Suprapubic skin (tissue), 4 donors: ENCODE results near the gene TESK1. TPM values are rescaled to one million over a fixed set of nuclear protein-coding genes. Genes with fewer than 3 reads are reported as not detected.
"Not testable (repeated sequence)": the region's sequence is repeated elsewhere in the genome, so short reads cannot be mapped to it uniquely, and the experiment has no call there.

Experiments
- DNase-seq, 2 donors: peaks; one replicate each; pipeline ENCODE4 v3.0.0-alpha.2; 2019; ENCODE audit warnings: low spot score in 2 of 2
- H3K27ac ChIP-seq: fragments of 200-600 bp; sonication (generic); one replicate; pipeline ENCODE4 v1.5.1; 2019
- H3K27me3 ChIP-seq: fragments of 200-600 bp; sonication (generic); one replicate; pipeline ENCODE4 v1.5.1; 2019
- H3K36me3 ChIP-seq: fragments of 200-600 bp; sonication (generic); one replicate; pipeline ENCODE4 v1.5.1; 2019
- H3K4me1 ChIP-seq: fragments of 200-600 bp; sonication (generic); one replicate; pipeline ENCODE4 v1.5.1; 2019
- H3K4me3 ChIP-seq: fragments of 200-600 bp; sonication (generic); one replicate; pipeline ENCODE4 v1.5.1; 2019; ENCODE audit warnings: mild to moderate bottlenecking
- H3K9me3 ChIP-seq: fragments of 200-600 bp; sonication (generic); one replicate; pipeline ENCODE4 v1.5.1; 2019
- EP300 ChIP-seq: sonication (generic); formaldehyde crosslinking; IDR thresholded peaks from one replicate; pipeline ENCODE4 v1.6.1; 2017; ENCODE audit warnings: antibody characterized with exemption
- POLR2A ChIP-seq, 2 donors: fragments of 450-650 bp; IDR thresholded peaks; one replicate each; pipeline ENCODE4 v1.6.1; 2017; ENCODE audit warnings: antibody characterized with exemption in 2 of 2, mild to moderate bottlenecking in 2 of 2, moderate library complexity in 2 of 2
- POLR2AphosphoS5 ChIP-seq, 3 donors: sonication (generic); formaldehyde crosslinking; IDR thresholded peaks; one replicate each; pipeline ENCODE4 v1.6.1; 2017; ENCODE audit warnings: antibody characterized with exemption in 3 of 3
- WGBS: methylation state at CpG from one replicate; pipeline ENCODE4 v1.1.5; 2018; 5-methylcytosine and 5-hydroxymethylcytosine counted together
- total RNA-seq, 4 donors: library from RNA; depleted of rRNA; stranded (reverse); fragments of >200 nt; gene quantifications; one replicate each; pipeline ENCODE4 v1.1.0, GENCODE V29; 2016
- TF ChIP-seq, protein P1 (sequence below), 2 donors: fragments of 200-600 bp in 1 of 2; fragments of 450-650 bp in 1 of 2; sonication (generic) in 1 of 2; IDR thresholded peaks; one replicate each; pipeline ENCODE4 v1.5.1; 2016 to 2019; ENCODE audit warnings: antibody characterized with exemption in 2 of 2, mild to moderate bottlenecking in 1 of 2, moderate library complexity in 1 of 2

TESK1 gene
- total RNA-seq, 4 donors from 2014 or later = 34.1 to 50.7 (median 46.5) TPM

DNA sequence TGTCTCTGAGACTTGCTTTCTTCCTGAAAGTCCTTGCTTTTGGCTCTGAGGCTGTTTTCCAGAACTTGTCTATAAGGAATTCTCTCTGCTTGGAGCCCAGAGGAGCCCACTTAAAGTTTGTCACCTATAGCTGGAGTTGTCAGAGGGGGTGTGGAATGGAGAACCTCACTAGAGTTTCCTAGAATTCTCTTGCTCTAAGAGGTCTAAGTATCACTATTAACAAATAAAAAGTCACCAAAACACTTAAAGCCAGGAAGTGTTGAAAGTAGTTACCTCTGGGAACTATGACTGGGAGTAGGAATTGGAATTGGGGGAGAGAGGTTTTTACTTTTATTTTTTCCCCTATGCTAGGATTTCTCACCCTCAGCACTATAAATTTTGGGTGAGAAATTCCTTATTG lies 30.7 kb downstream of the TESK1 start:
- TF ChIP-seq, protein P1, sequence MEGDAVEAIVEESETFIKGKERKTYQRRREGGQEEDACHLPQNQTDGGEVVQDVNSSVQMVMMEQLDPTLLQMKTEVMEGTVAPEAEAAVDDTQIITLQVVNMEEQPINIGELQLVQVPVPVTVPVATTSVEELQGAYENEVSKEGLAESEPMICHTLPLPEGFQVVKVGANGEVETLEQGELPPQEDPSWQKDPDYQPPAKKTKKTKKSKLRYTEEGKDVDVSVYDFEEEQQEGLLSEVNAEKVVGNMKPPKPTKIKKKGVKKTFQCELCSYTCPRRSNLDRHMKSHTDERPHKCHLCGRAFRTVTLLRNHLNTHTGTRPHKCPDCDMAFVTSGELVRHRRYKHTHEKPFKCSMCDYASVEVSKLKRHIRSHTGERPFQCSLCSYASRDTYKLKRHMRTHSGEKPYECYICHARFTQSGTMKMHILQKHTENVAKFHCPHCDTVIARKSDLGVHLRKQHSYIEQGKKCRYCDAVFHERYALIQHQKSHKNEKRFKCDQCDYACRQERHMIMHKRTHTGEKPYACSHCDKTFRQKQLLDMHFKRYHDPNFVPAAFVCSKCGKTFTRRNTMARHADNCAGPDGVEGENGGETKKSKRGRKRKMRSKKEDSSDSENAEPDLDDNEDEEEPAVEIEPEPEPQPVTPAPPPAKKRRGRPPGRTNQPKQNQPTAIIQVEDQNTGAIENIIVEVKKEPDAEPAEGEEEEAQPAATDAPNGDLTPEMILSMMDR (IDR thresholded peaks at IDR 0.05) = no peak
- TF ChIP-seq EP300 (no peak), POLR2AphosphoS5 (IDR thresholded peaks at IDR 0.05) (no peak), POLR2A (IDR thresholded peaks at IDR 0.05) (no peak)
- H3K27ac ChIP-seq = no peak overlapping the region
- H3K27me3 ChIP-seq = no peaks in the 10 kb centered on the region
- H3K36me3 ChIP-seq = no peaks in the 10 kb centered on the region
- no peaks in the 10 kb centered on the region for H3K4me1 ChIP-seq
- H3K9me3 ChIP-seq = no peaks in the 10 kb centered on the region
- no peak overlapping the region for H3K4me3 ChIP-seq
- DNase-seq = no peak

DNA sequence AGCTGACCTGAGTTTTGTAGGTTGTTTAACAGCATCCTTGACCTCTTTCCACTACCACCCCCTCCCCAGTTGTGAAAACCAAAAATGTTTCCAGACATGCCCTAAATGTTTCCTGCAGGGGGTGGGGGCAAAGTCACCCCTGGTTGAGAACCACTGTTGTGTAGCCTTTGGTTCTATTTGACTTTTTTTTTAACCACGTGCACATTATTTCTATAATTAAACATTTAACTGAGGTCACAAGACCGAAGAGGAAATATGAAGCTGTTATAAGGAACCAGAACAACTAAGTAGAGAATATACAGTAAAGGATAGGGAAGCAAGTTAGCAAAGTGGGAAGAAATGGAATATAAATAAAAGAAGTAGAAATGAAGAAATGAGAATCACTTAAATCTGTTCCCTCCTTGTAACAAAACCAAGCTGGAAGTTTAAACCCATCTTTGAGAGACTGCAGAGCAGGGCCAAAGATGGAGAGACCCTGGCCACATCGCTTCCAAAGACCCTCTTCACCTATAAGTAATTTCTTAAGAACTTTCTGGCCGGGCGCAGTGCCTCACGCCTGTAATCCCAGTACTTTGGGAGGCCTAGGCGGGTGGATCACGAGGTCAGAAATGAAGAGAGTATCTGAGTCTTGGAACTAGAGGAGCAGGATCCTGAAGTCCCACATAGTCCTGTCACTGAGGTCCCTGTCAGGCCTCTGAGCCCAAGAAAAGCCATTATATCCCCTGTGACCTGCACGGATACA lies 31.2 kb downstream of the TESK1 start:
- no peak for TF ChIP-seq POLR2AphosphoS5 (IDR thresholded peaks at IDR 0.05)
- TF ChIP-seq, protein P1 (IDR thresholded peaks at IDR 0.05) = no peak
- TF ChIP-seq POLR2A (IDR thresholded peaks at IDR 0.05) = no peak
- no peak for TF ChIP-seq EP300
- Histone ChIP-seq H3K27ac (no peak overlapping the region), H3K36me3 (no peaks in the 10 kb centered on the region), H3K27me3 (no peaks in the 10 kb centered on the region), H3K4me3 (no peak overlapping the region), H3K9me3 (no peaks in the 10 kb centered on the region), H3K4me1 (no peaks in the 10 kb centered on the region)
- 85% methylated on average over 9 of the region's 9 CpGs for WGBS
- DNase-seq = no peak

DNA sequence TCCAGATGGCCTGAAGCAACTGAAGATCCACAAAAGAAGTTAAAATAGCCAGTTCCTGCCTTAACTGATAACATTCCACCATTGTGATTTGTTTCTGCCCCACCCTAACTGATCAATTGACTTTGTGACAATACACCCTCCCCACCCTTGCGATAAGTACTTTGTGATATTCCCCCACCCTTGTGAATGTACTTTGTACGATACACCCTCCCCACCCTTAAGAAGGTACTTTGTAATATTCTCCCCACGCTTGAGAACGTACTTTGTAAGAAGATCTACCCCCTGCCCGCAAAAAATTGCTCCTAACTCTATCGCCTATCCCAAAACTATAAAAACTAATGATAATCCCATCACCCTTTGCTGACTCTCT lies 31.8 kb downstream of the TESK1 start:
- not testable (repeated sequence) for H3K4me3 ChIP-seq, DNase-seq, H3K9me3 ChIP-seq, H3K4me1 ChIP-seq, H3K36me3 ChIP-seq, H3K27me3 ChIP-seq, H3K27ac ChIP-seq
- WGBS = 97% methylated on average over 6 of the region's 6 CpGs

DNA sequence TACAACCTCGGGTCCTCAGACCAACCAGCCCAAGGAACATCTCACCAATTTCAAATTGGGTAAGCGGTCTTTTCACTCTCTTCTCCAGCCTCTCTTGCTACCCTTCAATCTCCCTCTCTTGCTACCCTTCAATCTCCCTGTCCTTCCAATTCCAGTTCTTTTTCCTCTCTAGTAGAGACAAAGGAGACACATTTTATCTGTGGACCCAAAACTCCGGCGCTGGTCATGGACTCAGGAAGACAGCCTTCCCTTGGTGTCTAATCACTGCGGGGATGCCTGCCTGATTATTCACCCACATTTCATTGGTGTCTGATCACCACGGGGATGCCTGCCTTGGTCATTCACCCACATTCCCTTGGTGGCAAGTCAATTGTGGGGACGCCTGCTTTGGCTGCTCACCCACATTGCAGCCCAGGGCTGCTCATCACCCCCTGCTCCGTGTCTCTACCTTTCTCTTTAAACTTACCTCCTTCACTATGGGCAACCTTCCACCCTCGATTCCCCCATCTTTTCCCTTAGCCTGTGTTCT lies 32.4 kb downstream of the TESK1 start:
- not testable (repeated sequence) for H3K27ac ChIP-seq, H3K4me1 ChIP-seq, H3K9me3 ChIP-seq, H3K27me3 ChIP-seq, H3K36me3 ChIP-seq, H3K4me3 ChIP-seq, DNase-seq
- 96% methylated on average over 9 of the region's 9 CpGs for WGBS

DNA sequence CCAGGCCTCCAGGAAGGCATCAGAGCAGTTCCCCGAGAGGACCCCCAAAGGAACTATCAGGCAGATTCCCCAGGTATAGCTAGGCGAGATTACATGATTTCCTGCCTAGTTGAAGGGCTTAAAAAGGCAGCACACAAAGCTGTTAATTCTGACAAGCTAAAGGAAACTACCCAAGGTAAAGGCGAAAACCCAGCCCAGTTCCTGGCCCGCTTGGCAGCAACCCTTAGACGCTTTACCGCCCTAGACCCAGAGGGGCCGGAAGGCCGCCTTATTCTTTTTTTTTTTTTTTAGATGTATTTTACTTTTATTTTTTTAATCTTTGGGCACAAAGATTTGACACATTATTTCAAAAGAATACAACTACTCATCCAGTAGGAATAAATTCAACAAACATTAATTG lies 33.7 kb downstream of the TESK1 start:
- H3K9me3 ChIP-seq, H3K36me3 ChIP-seq, H3K4me1 ChIP-seq, H3K27me3 ChIP-seq, H3K27ac ChIP-seq, H3K4me3 ChIP-seq: not testable (repeated sequence)
- peak in 1 of 2 donors; percentile 33 for DNase-seq
- WGBS = 69% methylated on average over 7 of the region's 8 CpGs

DNA sequence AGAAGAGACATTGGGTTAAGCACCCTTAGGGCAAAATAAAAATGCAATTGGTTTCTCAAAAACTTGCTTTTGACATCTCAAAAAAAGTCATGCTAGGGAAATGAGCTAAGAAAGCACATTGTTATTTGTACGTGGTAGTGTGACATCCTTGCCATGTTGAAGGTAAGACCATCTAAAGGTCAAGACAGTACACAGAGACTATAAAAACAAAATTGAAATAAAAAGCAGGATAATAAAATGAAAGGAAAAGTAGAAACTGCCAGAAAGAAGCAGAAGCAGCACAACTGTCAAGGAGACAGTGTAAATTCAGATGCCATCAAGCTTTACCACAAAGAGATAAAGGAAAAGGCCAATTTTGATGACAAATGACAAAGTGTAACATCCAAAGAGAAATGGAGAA lies 34.2 kb downstream of the TESK1 start:
- WGBS = 56% methylated on average over 1 of the region's 1 CpG
- DNase-seq, H3K27ac ChIP-seq: not testable (repeated sequence)

DNA sequence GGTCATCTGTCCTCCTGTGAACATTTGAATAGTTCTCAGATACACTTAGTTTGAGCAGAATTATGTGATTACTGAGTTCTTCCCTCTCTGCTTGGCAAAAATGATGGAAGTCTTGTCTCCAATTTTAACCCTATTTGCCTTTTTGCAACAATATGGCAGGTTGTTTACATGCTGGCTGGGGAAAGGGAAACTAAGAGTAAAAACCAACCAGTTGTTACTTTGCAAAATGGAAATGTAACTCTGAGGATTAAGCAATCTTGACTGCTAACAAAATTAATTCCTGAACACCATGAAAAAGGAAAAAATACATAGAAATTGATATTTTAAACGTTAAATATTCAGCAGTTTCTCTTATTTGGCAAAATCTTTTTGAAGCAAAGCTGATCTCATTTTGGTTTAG lies 34.6 kb downstream of the TESK1 start:
- WGBS = 86% methylated on average over 1 of the region's 1 CpG

More for the DNA sequence above, 34.2 kb downstream of the TESK1 start:
- H3K4me3 ChIP-seq, H3K4me1 ChIP-seq, H3K27me3 ChIP-seq, H3K9me3 ChIP-seq, H3K36me3 ChIP-seq: not testable (repeated sequence)

DNA sequence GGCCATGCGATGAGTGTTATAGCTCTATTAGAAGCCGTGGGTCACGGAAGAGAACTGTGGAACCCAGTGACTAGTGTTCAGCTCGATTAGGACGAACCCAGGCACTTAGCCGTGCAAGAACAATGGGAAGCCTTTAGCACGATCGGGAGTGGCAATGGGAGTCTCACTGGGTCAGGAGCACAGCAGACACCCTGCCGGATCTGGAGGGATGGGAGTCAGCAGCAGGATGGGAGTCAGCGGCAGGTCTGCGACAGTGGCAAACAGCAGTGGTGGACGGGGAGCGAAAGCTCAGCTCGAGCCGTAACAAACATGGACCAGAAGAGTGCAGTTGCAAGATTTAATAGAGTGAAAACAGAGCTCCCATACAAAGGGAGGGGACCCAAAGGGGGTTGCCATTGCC lies 35.4 kb downstream of the TESK1 start:
- not testable (repeated sequence) for H3K4me3 ChIP-seq, H3K9me3 ChIP-seq, H3K27me3 ChIP-seq, H3K27ac ChIP-seq, H3K4me1 ChIP-seq, H3K36me3 ChIP-seq
- peak in 1 of 2 donors; percentile 25 for DNase-seq
- 96% methylated on average over 15 of the region's 15 CpGs for WGBS

More for the DNA sequence above, 34.6 kb downstream of the TESK1 start:
- H3K27me3 ChIP-seq = no peaks in the 10 kb centered on the region
- TF ChIP-seq, protein P1 (IDR thresholded peaks at IDR 0.05) = no peak
- TF ChIP-seq POLR2AphosphoS5 (IDR thresholded peaks at IDR 0.05) = no peak
- TF ChIP-seq EP300 = no peak
- no peak for TF ChIP-seq POLR2A (IDR thresholded peaks at IDR 0.05)
- no peak overlapping the region for H3K4me3 ChIP-seq
- no peaks in the 10 kb centered on the region for H3K36me3 ChIP-seq
- no peak for DNase-seq
- H3K9me3 ChIP-seq = no peaks in the 10 kb centered on the region
- no peak overlapping the region for H3K27ac ChIP-seq
- H3K4me1 ChIP-seq = peaks cover 1% of the 10 kb centered on the region

DNA sequence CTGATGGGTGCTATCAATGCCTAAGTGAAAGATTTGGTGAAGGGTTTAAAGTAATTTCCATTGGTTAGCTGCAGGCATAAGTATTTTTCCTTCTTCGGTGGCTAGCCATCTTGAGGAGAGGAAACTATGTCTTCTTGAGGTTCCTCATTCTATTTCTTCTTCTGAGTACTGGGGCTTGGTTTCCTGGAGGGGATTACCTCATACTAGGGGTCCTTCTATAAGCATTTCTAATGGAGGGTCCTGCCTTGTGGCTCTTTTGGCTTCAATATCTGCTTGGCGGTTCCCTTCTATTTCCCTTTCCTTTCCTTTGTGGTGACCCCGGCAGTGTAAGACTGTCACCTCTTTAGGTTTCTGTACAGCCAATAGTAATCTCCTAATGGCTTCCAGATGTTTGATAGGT lies 36.4 kb downstream of the TESK1 start:
- 85% methylated on average over 3 of the region's 3 CpGs for WGBS

More for the DNA sequence above, 36.4 kb downstream of the TESK1 start:
- not testable (repeated sequence) for H3K27me3 ChIP-seq, H3K9me3 ChIP-seq, H3K4me3 ChIP-seq, H3K27ac ChIP-seq, H3K36me3 ChIP-seq
- DNase-seq = peak in 1 of 2 donors; percentile 0
- H3K4me1 ChIP-seq = peaks cover 20% of the 10 kb centered on the region
